Lower leg skin (tissue), 3 donors: ENCODE results near the gene B3GNT5.

ENCODE experiments used
- POLR2A ChIP-seq, 2 donors: fragments of 450-650 bp; IDR thresholded peaks; one replicate each; pipeline ENCODE4 v1.6.1; 2016 to 2017; ENCODE audit warnings: antibody characterized with exemption in 2 of 2, mild to moderate bottlenecking in 1 of 2, moderate library complexity in 1 of 2
- TF ChIP-seq, protein P1 (sequence below), 3 donors: fragments of 450-650 bp; IDR thresholded peaks; one replicate each; pipeline ENCODE4 v1.5.1; 2016; ENCODE audit warnings: antibody characterized with exemption in 3 of 3, mild to moderate bottlenecking in 3 of 3, moderate library complexity in 2 of 3

DNA sequence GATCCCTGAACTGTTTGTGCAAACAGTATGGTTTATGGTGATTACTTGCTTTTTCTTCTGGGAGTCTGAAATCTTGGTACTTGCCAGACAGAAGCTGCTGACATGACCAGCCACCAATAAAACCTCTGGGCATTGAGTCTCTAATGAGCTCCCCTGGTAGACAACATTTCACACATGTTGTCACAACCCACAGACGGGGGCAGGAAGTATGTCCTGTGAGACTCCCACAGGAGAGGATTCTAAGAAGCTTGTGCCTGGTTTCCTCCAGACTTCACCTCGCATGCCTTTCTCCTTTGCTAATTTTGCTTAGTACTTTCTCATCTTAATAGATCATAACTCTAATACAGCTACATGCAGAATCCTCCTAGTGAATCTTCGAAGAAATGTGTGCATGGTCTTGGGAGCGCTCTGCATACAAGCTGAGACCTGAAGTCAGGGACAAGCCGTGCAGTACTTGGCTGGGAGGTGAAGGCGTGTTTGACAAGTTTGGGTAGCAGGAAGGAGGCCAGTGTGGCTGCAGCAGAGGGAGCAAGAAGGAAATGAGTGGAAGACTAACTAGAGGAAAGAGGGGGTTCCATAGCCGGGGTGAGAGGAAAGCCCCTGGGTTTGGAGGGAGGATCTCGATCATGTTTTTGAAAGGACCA, 49.0 kb downstream of the B3GNT5 start:
- TF ChIP-seq, protein P1, sequence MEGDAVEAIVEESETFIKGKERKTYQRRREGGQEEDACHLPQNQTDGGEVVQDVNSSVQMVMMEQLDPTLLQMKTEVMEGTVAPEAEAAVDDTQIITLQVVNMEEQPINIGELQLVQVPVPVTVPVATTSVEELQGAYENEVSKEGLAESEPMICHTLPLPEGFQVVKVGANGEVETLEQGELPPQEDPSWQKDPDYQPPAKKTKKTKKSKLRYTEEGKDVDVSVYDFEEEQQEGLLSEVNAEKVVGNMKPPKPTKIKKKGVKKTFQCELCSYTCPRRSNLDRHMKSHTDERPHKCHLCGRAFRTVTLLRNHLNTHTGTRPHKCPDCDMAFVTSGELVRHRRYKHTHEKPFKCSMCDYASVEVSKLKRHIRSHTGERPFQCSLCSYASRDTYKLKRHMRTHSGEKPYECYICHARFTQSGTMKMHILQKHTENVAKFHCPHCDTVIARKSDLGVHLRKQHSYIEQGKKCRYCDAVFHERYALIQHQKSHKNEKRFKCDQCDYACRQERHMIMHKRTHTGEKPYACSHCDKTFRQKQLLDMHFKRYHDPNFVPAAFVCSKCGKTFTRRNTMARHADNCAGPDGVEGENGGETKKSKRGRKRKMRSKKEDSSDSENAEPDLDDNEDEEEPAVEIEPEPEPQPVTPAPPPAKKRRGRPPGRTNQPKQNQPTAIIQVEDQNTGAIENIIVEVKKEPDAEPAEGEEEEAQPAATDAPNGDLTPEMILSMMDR (IDR thresholded peaks at IDR 0.05) = no peak
- TF ChIP-seq POLR2A (IDR thresholded peaks at IDR 0.05) = no peak
